SK-N-SH (cell line): ENCODE data around the gene CAMK2B.

Source experiments
- POLR2AphosphoS5 ChIP-seq: IDR thresholded peaks from 2 replicates; pipeline ENCODE4 v1.6.1; 2012; ENCODE audit warnings: low read depth, low read length
- RCOR1 ChIP-seq: fragments of 150-350 bp; IDR thresholded peaks from 2 replicates; pipeline ENCODE4 v1.6.1; 2017; ENCODE audit warnings: antibody characterized with exemption, low read length
- TF ChIP-seq, protein P1 (sequence below): fragments of 200-600 bp; sonication (generic); IDR thresholded peaks from 2 replicates; pipeline ENCODE4 v1.6.1; 2017; ENCODE audit warnings: antibody characterized with exemption, mild to moderate bottlenecking, moderate library complexity

DNA sequence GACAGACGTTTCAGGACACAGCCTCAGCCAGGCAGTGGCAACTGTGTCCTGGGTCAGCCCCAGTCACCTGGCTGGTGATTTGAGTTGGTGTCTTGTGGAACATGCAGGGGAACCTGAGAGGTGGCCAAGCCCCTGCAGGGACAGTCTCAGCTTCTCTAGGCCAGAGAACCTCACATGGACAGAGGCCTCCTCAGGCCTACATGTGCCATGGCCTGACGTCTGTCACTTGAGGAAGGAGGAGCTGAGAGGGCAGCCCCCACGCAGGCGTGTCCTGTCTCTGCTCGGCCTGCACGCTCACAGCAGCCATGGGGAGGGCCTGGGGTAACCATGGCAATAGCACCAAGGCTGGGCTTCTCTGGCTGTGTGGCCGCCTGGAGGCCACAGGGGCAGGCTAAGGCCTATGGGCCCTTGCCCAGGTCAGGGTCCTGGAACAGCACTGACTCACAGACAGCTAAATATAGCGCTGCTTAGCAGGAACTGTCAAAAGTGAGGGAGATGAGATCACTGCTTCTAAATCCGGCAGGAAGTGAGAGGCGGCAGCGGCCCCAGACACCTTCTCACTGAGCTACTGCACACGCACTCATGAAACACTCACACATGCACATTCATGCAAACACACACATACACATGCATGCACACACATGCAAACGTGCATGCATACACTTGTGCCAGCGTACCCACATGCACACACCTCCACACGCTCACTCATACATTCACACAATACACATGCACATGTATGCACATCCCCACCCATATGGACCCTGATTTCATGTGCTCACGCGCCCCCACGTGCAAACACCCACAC, 67.6 kb downstream of the CAMK2B start:
- TF ChIP-seq, protein P1, sequence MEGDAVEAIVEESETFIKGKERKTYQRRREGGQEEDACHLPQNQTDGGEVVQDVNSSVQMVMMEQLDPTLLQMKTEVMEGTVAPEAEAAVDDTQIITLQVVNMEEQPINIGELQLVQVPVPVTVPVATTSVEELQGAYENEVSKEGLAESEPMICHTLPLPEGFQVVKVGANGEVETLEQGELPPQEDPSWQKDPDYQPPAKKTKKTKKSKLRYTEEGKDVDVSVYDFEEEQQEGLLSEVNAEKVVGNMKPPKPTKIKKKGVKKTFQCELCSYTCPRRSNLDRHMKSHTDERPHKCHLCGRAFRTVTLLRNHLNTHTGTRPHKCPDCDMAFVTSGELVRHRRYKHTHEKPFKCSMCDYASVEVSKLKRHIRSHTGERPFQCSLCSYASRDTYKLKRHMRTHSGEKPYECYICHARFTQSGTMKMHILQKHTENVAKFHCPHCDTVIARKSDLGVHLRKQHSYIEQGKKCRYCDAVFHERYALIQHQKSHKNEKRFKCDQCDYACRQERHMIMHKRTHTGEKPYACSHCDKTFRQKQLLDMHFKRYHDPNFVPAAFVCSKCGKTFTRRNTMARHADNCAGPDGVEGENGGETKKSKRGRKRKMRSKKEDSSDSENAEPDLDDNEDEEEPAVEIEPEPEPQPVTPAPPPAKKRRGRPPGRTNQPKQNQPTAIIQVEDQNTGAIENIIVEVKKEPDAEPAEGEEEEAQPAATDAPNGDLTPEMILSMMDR = peak; percentile 32
- no peak for TF ChIP-seq RCOR1
- TF ChIP-seq POLR2AphosphoS5 = no peak; the same call in 1 of the 2 replicates
